HCT116 (cell line): ENCODE results near the gene SLC10A7.

Experiments
- ATF3 ChIP-seq: IDR thresholded peaks from 2 replicates; pipeline ENCODE4 v1.6.1; 2012
- CEBPB ChIP-seq: IDR thresholded peaks from 2 replicates; pipeline ENCODE4 v1.6.1; 2012; ENCODE audit warnings: low read depth
- CTCF ChIP-seq, 3 experiments: fragments of 200-600 bp in 1 of 3; sonication (generic) in 1 of 3; IDR thresholded peaks in 2 of 3; conservative IDR thresholded peaks in 1 of 3; 2 replicates each; pipeline ENCODE4 v1.5.1; 2012 to 2017; ENCODE audit warnings: low read depth in 2 of 3, low read length in 2 of 3, antibody characterized with exemption in 1 of 3, borderline replicate concordance in 1 of 3, control low read depth in 1 of 3, mild to moderate bottlenecking in 1 of 3, mixed read lengths in 1 of 3, mixed run types in 1 of 3, moderate library complexity in 1 of 3; ENCODE audit not compliant: insufficient read depth in 1 of 3
- ELF1 ChIP-seq: IDR thresholded peaks from 2 replicates; pipeline ENCODE4 v1.6.1; 2012; ENCODE audit warnings: low read depth, borderline replicate concordance
- POLR2A ChIP-seq: IDR thresholded peaks from 2 replicates; pipeline ENCODE4 v1.7.0; 2011; ENCODE audit warnings: borderline replicate concordance; ENCODE audit not compliant: insufficient read depth, insufficient read length; ENCODE audit errors: extremely low read depth
- RAD21 ChIP-seq: IDR thresholded peaks from 2 replicates; pipeline ENCODE4 v1.6.1; 2012; ENCODE audit warnings: low read depth, mild to moderate bottlenecking
- REST ChIP-seq: IDR thresholded peaks from 2 replicates; pipeline ENCODE4 v1.6.1; 2012; ENCODE audit warnings: low read depth
- ZFX ChIP-seq: fragments of 450-650 bp; IDR thresholded peaks from 2 replicates; pipeline ENCODE4 v1.6.1; 2017
- TF ChIP-seq, protein P1 (sequence below): IDR thresholded peaks from 2 replicates; pipeline ENCODE4 v1.6.1; 2011; ENCODE audit warnings: mild to moderate bottlenecking, low read length, moderate library complexity; ENCODE audit not compliant: insufficient replicate concordance; ENCODE audit errors: extremely low read depth

- TF ChIP-seq ATF3 (no peak), CTCF (IDR thresholded peaks at IDR 0.05 in 2 of 3, conservative IDR thresholded peaks at IDR 0.05 in 1 of 3; ENCODE audit: borderline replicate concordance in 1 of 3, insufficient read depth in 1 of 3, low read depth in 2 of 3, low read length in 2 of 3) (no peak), ELF1 (no peak), POLR2A (no peak), CEBPB (no peak), RAD21 (no peak), ZFX (no peak), REST (no peak)
- TF ChIP-seq, protein P1, sequence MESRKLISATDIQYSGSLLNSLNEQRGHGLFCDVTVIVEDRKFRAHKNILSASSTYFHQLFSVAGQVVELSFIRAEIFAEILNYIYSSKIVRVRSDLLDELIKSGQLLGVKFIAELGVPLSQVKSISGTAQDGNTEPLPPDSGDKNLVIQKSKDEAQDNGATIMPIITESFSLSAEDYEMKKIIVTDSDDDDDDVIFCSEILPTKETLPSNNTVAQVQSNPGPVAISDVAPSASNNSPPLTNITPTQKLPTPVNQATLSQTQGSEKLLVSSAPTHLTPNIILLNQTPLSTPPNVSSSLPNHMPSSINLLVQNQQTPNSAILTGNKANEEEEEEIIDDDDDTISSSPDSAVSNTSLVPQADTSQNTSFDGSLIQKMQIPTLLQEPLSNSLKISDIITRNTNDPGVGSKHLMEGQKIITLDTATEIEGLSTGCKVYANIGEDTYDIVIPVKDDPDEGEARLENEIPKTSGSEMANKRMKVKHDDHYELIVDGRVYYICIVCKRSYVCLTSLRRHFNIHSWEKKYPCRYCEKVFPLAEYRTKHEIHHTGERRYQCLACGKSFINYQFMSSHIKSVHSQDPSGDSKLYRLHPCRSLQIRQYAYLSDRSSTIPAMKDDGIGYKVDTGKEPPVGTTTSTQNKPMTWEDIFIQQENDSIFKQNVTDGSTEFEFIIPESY = no peak
Observed at GRCh38 chr4:146299607-146300006, 222.1 kb downstream of the SLC10A7 start.
